ENCODE data around the gene SCCPDH. TPM values are rescaled to one million over a fixed set of nuclear protein-coding genes. Genes with fewer than 3 reads are reported as not detected.

The SCCPDH gene
- total and polyA plus RNA-seq, 3 donors from 2014 or later: 103 to 289 (median 132) TPM

DNA sequence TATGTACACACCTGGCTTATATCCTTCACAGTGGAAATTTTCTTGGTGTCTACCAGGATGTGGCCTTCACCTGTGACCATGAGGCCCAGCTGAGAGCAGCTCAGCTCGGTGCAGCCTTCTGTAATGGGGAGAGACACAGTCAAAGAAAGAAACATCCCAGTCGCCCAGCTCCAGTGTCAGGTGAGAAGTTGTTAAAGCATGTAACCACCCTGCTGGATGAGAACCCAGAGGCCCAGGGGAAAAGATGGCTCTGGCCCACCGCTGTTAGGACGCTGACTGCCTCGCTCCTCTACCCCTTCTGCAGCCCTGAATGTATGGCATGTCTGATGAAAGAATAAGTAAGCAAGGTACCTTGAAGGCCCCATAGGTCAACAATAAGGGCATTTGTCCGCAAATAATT lies 52.7 kb downstream of the SCCPDH start:
- no peak overlapping the region for H3K4me3 ChIP-seq
- TF ChIP-seq CTCF (IDR thresholded peaks at IDR 0.05) (no peak), POLR2A (IDR thresholded peaks at IDR 0.05) (no peak)
- no peak for DNase-seq
- intact Hi-C loops (cut with DNase I; ENCODE audit: low total_unique reads): no loop called here
- WGBS, 2 donors: 87 to 91% methylated on average over 6 of the region's 6 CpGs
- H3K4me1 ChIP-seq: no peaks in the 10 kb centered on the region
- no peaks in the 10 kb centered on the region for H3K27me3 ChIP-seq
- no peaks in the 10 kb centered on the region for H3K36me3 ChIP-seq (ENCODE audit: low read depth, missing control alignments)
- H3K27ac ChIP-seq: no peak overlapping the region
- H3K9me3 ChIP-seq: no peaks in the 10 kb centered on the region

GRCh38 chr1:246778663-246779062 lies 54.5 kb downstream of the SCCPDH start:
- WGBS, 2 donors: 95% methylated on average over 9 to 10 of the region's 10 CpGs
- no peak for DNase-seq
- H3K9me3 ChIP-seq: no peaks in the 10 kb centered on the region
- no peaks in the 10 kb centered on the region for H3K27me3 ChIP-seq
- no peaks in the 10 kb centered on the region for H3K36me3 ChIP-seq (ENCODE audit: low read depth, missing control alignments)
- H3K4me1 ChIP-seq: peaks cover 8% of the 10 kb centered on the region
- no peak overlapping the region for H3K4me3 ChIP-seq
- TF ChIP-seq POLR2A (IDR thresholded peaks at IDR 0.05) (no peak), CTCF (IDR thresholded peaks at IDR 0.05) (no peak)
- H3K27ac ChIP-seq: no peak overlapping the region
- intact Hi-C loops (cut with DNase I; ENCODE audit: low total_unique reads): no loop called here

DNA sequence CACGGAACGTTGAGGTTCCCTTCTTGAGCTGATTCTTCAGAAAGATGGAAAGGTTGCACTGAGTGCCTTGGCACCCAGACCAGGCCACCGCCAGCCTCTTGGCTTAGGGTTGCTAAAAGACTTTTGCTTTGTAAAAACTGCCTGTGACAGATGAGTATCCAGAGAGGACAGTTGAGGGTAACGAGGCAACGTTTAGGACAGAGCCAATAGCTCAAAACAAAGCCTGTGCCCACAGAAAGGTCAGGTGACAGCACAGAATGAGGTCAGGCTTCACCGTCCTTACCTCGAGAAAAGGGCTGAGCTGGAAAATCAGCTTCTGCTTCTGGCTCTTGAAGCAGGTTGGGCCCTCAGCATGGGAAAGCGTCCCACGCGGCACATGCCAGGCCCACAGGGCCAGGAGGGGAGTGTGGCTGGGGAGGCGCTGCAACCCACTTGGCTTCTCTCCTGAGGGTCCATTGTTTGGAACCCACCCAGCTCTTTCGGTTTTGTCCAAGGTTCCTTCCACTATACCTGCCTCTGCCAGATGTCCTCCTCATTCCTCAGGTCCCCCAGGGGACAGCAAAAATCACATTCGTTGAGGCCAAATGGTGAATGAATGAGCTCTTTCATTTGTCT lies 55.5 kb downstream of the SCCPDH start:
- Histone ChIP-seq H3K9me3 (no peaks in the 10 kb centered on the region), H3K4me3 (no peak overlapping the region), H3K36me3 (ENCODE audit: low read depth, missing control alignments) (no peaks in the 10 kb centered on the region), H3K4me1 (peaks cover 8% of the 10 kb centered on the region), H3K27ac (no peak overlapping the region), H3K27me3 (no peaks in the 10 kb centered on the region)
- intact Hi-C loops (cut with DNase I; ENCODE audit: low total_unique reads): no loop called here
- 89 to 94% methylated on average over 12 to 13 of the region's 13 CpGs for WGBS, 2 donors
- no peak for TF ChIP-seq POLR2A (IDR thresholded peaks at IDR 0.05)
- TF ChIP-seq CTCF (IDR thresholded peaks at IDR 0.05): no peak
- no peak for DNase-seq

DNA sequence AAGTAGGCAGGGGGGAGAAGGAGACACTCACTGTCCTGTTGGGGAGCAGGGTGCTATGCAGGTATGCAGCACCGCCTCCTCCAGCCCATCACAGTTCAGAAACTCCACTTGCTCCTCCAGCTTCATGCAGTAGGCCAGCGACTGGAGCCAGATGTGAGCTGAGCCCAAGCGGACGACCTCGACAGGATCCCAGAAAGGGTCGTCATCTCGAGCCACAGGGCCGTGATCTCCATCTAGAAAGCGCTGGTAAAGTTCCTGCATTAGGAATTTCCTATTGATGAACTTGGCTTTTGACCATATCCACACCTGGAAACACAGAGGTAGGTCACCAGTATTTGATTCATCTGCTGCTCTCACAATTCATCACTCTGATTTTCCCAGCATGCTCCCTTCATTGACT lies 56.1 kb downstream of the SCCPDH start:
- H3K27ac ChIP-seq: no peak overlapping the region
- H3K36me3 ChIP-seq (ENCODE audit: low read depth, missing control alignments): no peaks in the 10 kb centered on the region
- no peak overlapping the region for H3K4me3 ChIP-seq
- DNase-seq: no peak
- H3K27me3 ChIP-seq: no peaks in the 10 kb centered on the region
- intact Hi-C loops (cut with DNase I; ENCODE audit: low total_unique reads): no loop called here
- no peaks in the 10 kb centered on the region for H3K9me3 ChIP-seq
- peaks cover 8% of the 10 kb centered on the region for H3K4me1 ChIP-seq
- TF ChIP-seq CTCF (IDR thresholded peaks at IDR 0.05): no peak
- TF ChIP-seq POLR2A (IDR thresholded peaks at IDR 0.05): no peak
- WGBS, 2 donors: 98 to 100% methylated on average over 3 to 9 of the region's 9 CpGs

DNA sequence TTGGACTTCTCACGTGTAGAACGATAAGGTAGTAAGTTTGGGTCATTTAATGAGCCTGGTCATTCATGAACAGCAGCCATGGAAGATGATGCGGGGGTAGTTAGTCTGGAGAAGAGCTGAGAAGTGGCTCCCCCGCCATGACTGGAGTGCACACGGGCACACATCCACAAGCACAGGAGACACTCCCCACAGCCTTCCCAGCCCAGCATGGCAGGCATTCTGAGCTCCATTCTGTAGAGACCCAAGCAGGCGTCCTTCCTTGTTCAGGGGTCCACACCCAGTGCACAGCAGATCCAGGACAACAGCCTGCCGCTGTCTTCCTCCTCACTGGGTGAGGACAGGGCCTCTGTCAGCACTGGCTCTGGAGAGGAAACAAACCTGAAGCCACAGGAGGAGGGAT lies 57.0 kb downstream of the SCCPDH start:
- no peaks in the 10 kb centered on the region for H3K9me3 ChIP-seq
- peak overlapping the region in 1 of 2 donors; percentile 50 for H3K27ac ChIP-seq
- no peaks in the 10 kb centered on the region for H3K36me3 ChIP-seq (ENCODE audit: low read depth, missing control alignments)
- TF ChIP-seq CTCF (IDR thresholded peaks at IDR 0.05): no peak
- TF ChIP-seq POLR2A (IDR thresholded peaks at IDR 0.05): no peak
- no peaks in the 10 kb centered on the region for H3K27me3 ChIP-seq
- H3K4me3 ChIP-seq: no peak overlapping the region
- H3K4me1 ChIP-seq: peaks cover 8% of the 10 kb centered on the region
- intact Hi-C loops (cut with DNase I; ENCODE audit: low total_unique reads): no loop called here
- no peak for DNase-seq
- 93 to 94% methylated on average over 5 to 7 of the region's 7 CpGs for WGBS, 2 donors

Measured in testis (tissue), 3 donors.